ENCODE data around the gene GLUD1. TPM values are rescaled to one million over a fixed set of nuclear protein-coding genes. Genes with fewer than 3 reads are reported as not detected.
"Not testable (repeated sequence)": the region's sequence is repeated elsewhere in the genome, so short reads cannot be mapped to it uniquely, and the experiment has no call there.

GLUD1 gene
- total RNA-seq, 2 experiments from 2014 or later, result 94.7 to 99.6 TPM

- H3K9me3 Mint-ChIP-seq (ENCODE audit: insufficient read depth); H3K27me3 Mint-ChIP-seq (ENCODE audit: low read depth); H3K36me3 Mint-ChIP-seq (ENCODE audit: low read depth); H3K4me3 Mint-ChIP-seq; H3K27ac Mint-ChIP-seq; ATAC-seq; CTCF ChIA-PET; DNase-seq; POLR2A ChIA-PET; H3K4me1 Mint-ChIP-seq (ENCODE audit: low read depth): not testable (repeated sequence)
These were observed 67.7 kb downstream of the GLUD1 start for GRCh38 chr10:87026747-87027508.

GRCh38 chr10:87025285-87025958 lies 69.2 kb downstream of the GLUD1 start:
- H3K36me3 Mint-ChIP-seq (ENCODE audit: low read depth); CTCF ChIA-PET; H3K27me3 Mint-ChIP-seq (ENCODE audit: low read depth); H3K4me3 Mint-ChIP-seq; POLR2A ChIA-PET; H3K9me3 Mint-ChIP-seq (ENCODE audit: insufficient read depth); H3K4me1 Mint-ChIP-seq (ENCODE audit: low read depth): not testable (repeated sequence)
- peak overlapping the region; percentile 59 for H3K27ac Mint-ChIP-seq
- peak; percentile 23 for DNase-seq
- ATAC-seq, result peak; percentile 44

GRCh38 chr10:87020056-87020455 lies 74.6 kb downstream of the GLUD1 start, which contains the start of gene FAM25A:
TSS of gene FAM25A (plus strand) at chr10:87020294. CDS start at chr10:87020325, 31 bp downstream.
- H3K4me1 Mint-ChIP-seq (ENCODE audit: low read depth); H3K27me3 Mint-ChIP-seq (ENCODE audit: low read depth); CTCF ChIA-PET; H3K4me3 Mint-ChIP-seq; ATAC-seq; POLR2A ChIA-PET; H3K9me3 Mint-ChIP-seq (ENCODE audit: insufficient read depth); H3K36me3 Mint-ChIP-seq (ENCODE audit: low read depth); H3K27ac Mint-ChIP-seq; DNase-seq: not testable (repeated sequence)

GRCh38 chr10:87019504-87019903 lies 75.1 kb downstream of the GLUD1 start:
- H3K9me3 Mint-ChIP-seq (ENCODE audit: insufficient read depth); CTCF ChIA-PET; H3K4me1 Mint-ChIP-seq (ENCODE audit: low read depth); H3K36me3 Mint-ChIP-seq (ENCODE audit: low read depth); DNase-seq; H3K27ac Mint-ChIP-seq; H3K27me3 Mint-ChIP-seq (ENCODE audit: low read depth); H3K4me3 Mint-ChIP-seq; POLR2A ChIA-PET; ATAC-seq: not testable (repeated sequence)

GRCh38 chr10:87019066-87019465 lies 75.6 kb downstream of the GLUD1 start:
- CTCF ChIA-PET; H3K9me3 Mint-ChIP-seq (ENCODE audit: insufficient read depth); H3K27ac Mint-ChIP-seq; ATAC-seq; DNase-seq; POLR2A ChIA-PET; H3K27me3 Mint-ChIP-seq (ENCODE audit: low read depth); H3K36me3 Mint-ChIP-seq (ENCODE audit: low read depth); H3K4me3 Mint-ChIP-seq; H3K4me1 Mint-ChIP-seq (ENCODE audit: low read depth): not testable (repeated sequence)

- H3K27me3 Mint-ChIP-seq (ENCODE audit: low read depth); H3K4me3 Mint-ChIP-seq; H3K9me3 Mint-ChIP-seq (ENCODE audit: insufficient read depth); DNase-seq; ATAC-seq; H3K27ac Mint-ChIP-seq; POLR2A ChIA-PET; CTCF ChIA-PET; H3K36me3 Mint-ChIP-seq (ENCODE audit: low read depth); H3K4me1 Mint-ChIP-seq (ENCODE audit: low read depth): not testable (repeated sequence)
These were observed 76.5 kb downstream of the GLUD1 start for GRCh38 chr10:87018127-87018526.

GRCh38 chr10:87014986-87015716 lies 79.5 kb downstream of the GLUD1 start:
- H3K27me3 Mint-ChIP-seq (ENCODE audit: low read depth); DNase-seq; POLR2A ChIA-PET; H3K36me3 Mint-ChIP-seq (ENCODE audit: low read depth); H3K4me3 Mint-ChIP-seq; ATAC-seq; H3K27ac Mint-ChIP-seq; CTCF ChIA-PET; H3K9me3 Mint-ChIP-seq (ENCODE audit: insufficient read depth); H3K4me1 Mint-ChIP-seq (ENCODE audit: low read depth): not testable (repeated sequence)

GRCh38 chr10:87013528-87013927 lies 81.1 kb downstream of the GLUD1 start:
- DNase-seq; H3K36me3 Mint-ChIP-seq (ENCODE audit: low read depth); H3K4me1 Mint-ChIP-seq (ENCODE audit: low read depth); H3K27me3 Mint-ChIP-seq (ENCODE audit: low read depth); H3K9me3 Mint-ChIP-seq (ENCODE audit: insufficient read depth); CTCF ChIA-PET; H3K4me3 Mint-ChIP-seq; ATAC-seq; H3K27ac Mint-ChIP-seq; POLR2A ChIA-PET: not testable (repeated sequence)

- CTCF ChIA-PET; DNase-seq; H3K4me1 Mint-ChIP-seq (ENCODE audit: low read depth); H3K27me3 Mint-ChIP-seq (ENCODE audit: low read depth); H3K4me3 Mint-ChIP-seq; H3K36me3 Mint-ChIP-seq (ENCODE audit: low read depth); ATAC-seq; POLR2A ChIA-PET; H3K9me3 Mint-ChIP-seq (ENCODE audit: insufficient read depth); H3K27ac Mint-ChIP-seq: not testable (repeated sequence)
These were observed 85.4 kb downstream of the GLUD1 start for GRCh38 chr10:87009134-87009696.

- H3K27me3 Mint-ChIP-seq (ENCODE audit: low read depth); DNase-seq; H3K36me3 Mint-ChIP-seq (ENCODE audit: low read depth); H3K9me3 Mint-ChIP-seq (ENCODE audit: insufficient read depth); POLR2A ChIA-PET; H3K4me1 Mint-ChIP-seq (ENCODE audit: low read depth); H3K27ac Mint-ChIP-seq; H3K4me3 Mint-ChIP-seq; CTCF ChIA-PET; ATAC-seq: not testable (repeated sequence)
These were observed 86.3 kb downstream of the GLUD1 start for GRCh38 chr10:87008303-87008702.

GRCh38 chr10:87007674-87008073 lies 87.0 kb downstream of the GLUD1 start:
- H3K4me1 Mint-ChIP-seq (ENCODE audit: low read depth); DNase-seq; H3K27ac Mint-ChIP-seq; H3K4me3 Mint-ChIP-seq; H3K27me3 Mint-ChIP-seq (ENCODE audit: low read depth); ATAC-seq; POLR2A ChIA-PET; CTCF ChIA-PET; H3K36me3 Mint-ChIP-seq (ENCODE audit: low read depth); H3K9me3 Mint-ChIP-seq (ENCODE audit: insufficient read depth): not testable (repeated sequence)

GRCh38 chr10:87007124-87007523 lies 87.5 kb downstream of the GLUD1 start:
- H3K4me3 Mint-ChIP-seq; H3K27ac Mint-ChIP-seq; POLR2A ChIA-PET; CTCF ChIA-PET; H3K36me3 Mint-ChIP-seq (ENCODE audit: low read depth); DNase-seq; ATAC-seq; H3K9me3 Mint-ChIP-seq (ENCODE audit: insufficient read depth); H3K4me1 Mint-ChIP-seq (ENCODE audit: low read depth); H3K27me3 Mint-ChIP-seq (ENCODE audit: low read depth): not testable (repeated sequence)

Data from activated CD8-positive, alpha-beta T cell treated with anti-CD3 and anti-CD28 coated beads, Interleukin-2, amount 10 ng/mL, durations not matched to agents 7 days and 5 days (primary cell).